Tibial nerve (tissue), 3 donors: ENCODE data around the gene LHFPL2.

Source experiments
- EP300 ChIP-seq, 2 donors: sonication (generic); formaldehyde crosslinking; IDR thresholded peaks; one replicate each; pipeline ENCODE4 v1.6.1; 2017; ENCODE audit warnings: antibody characterized with exemption in 2 of 2, mild to moderate bottlenecking in 1 of 2
- POLR2A ChIP-seq, 2 donors: fragments of 450-650 bp; IDR thresholded peaks; one replicate each; pipeline ENCODE4 v1.6.1; 2017; ENCODE audit warnings: antibody characterized with exemption in 2 of 2, mild to moderate bottlenecking in 2 of 2, moderate library complexity in 2 of 2

- TF ChIP-seq POLR2A (IDR thresholded peaks at IDR 0.05) = no peak
- no peak for TF ChIP-seq EP300 (IDR thresholded peaks at IDR 0.05)
Observed at GRCh38 chr5:78696637-78697036, 48.1 kb upstream of the LHFPL2 start.
